GM23338 (cell line): Measurements from ENCODE around the gene ZNF496.

Source experiments
- CREB1 ChIP-seq: fragments of 250-450 bp; sonication (Bioruptor Pico); IDR thresholded peaks from 2 replicates; pipeline ENCODE4 v1.5.0; 2020; ENCODE audit warnings: low read depth, mild to moderate bottlenecking, moderate library complexity
- CTCF ChIP-seq, 2 experiments: fragments of 200-600 bp in 1 of 2; sonication (generic) in 1 of 2; conservative IDR thresholded peaks; 2 replicates each; pipeline versions ENCODE4 v1.5.1 to v1.6.1; 2016 to 2017; ENCODE audit warnings: antibody characterized with exemption in 2 of 2, low read depth in 2 of 2, mild to moderate bottlenecking in 2 of 2, moderate library complexity in 1 of 2
- EZH2 ChIP-seq: fragments of 200-600 bp; sonication (generic); IDR thresholded peaks from one replicate; pipeline ENCODE4 v1.8.0; 2017; ENCODE audit warnings: antibody characterized with exemption, mild to moderate bottlenecking, low read depth; ENCODE audit not compliant: unreplicated experiment
- EZH2phosphoT487 ChIP-seq: fragments of 200-600 bp; sonication (generic); IDR thresholded peaks from one replicate; pipeline ENCODE4 v1.8.1; 2018; ENCODE audit warnings: antibody characterized with exemption; ENCODE audit not compliant: unreplicated experiment
- JUNB ChIP-seq: IDR thresholded peaks from one replicate; pipeline ENCODE4 v1.6.1; 2016; ENCODE audit warnings: antibody characterized with exemption; ENCODE audit not compliant: unreplicated experiment
- POLR2AphosphoS5 ChIP-seq: IDR thresholded peaks from 2 replicates; pipeline ENCODE4 v1.6.1; 2016; ENCODE audit warnings: antibody characterized with exemption, low read depth
- REST ChIP-seq: IDR thresholded peaks from one replicate; pipeline ENCODE4 v1.6.1; 2018; ENCODE audit warnings: antibody characterized with exemption; ENCODE audit not compliant: unreplicated experiment
- STAT1 ChIP-seq: IDR thresholded peaks from one replicate; pipeline ENCODE4 v1.6.1; 2016; ENCODE audit warnings: antibody characterized with exemption; ENCODE audit not compliant: unreplicated experiment
- ZNF114 ChIP-seq: fragments of 250-450 bp; sonication (Bioruptor Pico); IDR thresholded peaks from 2 replicates; pipeline ENCODE4 v1.5.0; 2020; ENCODE audit warnings: mild to moderate bottlenecking, moderate library complexity
- ZNF462 ChIP-seq: fragments of 250-450 bp; sonication (Bioruptor Pico); IDR thresholded peaks from 2 replicates; pipeline ENCODE4 v1.5.0; 2020; ENCODE audit warnings: mild to moderate bottlenecking, moderate library complexity

- TF ChIP-seq EZH2phosphoT487 (no peak), CTCF (conservative IDR thresholded peaks at IDR 0.05; ENCODE audit: low read depth in 2 of 2) (no peak), EZH2 (no peak), POLR2AphosphoS5 (no peak), STAT1 (no peak), ZNF114 (no peak), REST (no peak), ZNF462 (no peak), CREB1 (no peak), JUNB (no peak)
These were observed 15.0 kb downstream of the ZNF496 start for GRCh38 chr1:247316590-247317197.
